HepG2 (cell line): ENCODE results near the gene ISG20. TPM values are rescaled to one million over a fixed set of nuclear protein-coding genes. Genes with fewer than 3 reads are reported as not detected.

Experiments used
- ATAC-seq: fragments of 200-7000 bp; cut with Tn5 transposase; 3 replicates; pipeline ENCODE4 v1.9.1; 2020; ENCODE audit warnings: mild to moderate bottlenecking, moderate library complexity
- BruUV-seq: library from RNA; stranded (reverse); fragments of 400-500 nt; replicated peaks from 2 replicates; lab custom pipeline; 2021; lab: Mats Ljungman, UMichigan
- CTCF ChIA-PET: fragments of 300-600 bp; formaldehyde crosslinking; extraction: SDS; loops from one replicate; lab custom pipeline; 2021; ENCODE audit warnings: low total read pairs, inconsistent platforms, low intra/inter-chr PET ratio; lab: Yijun Ruan, JAX
- POLR2A ChIA-PET: fragments of 350-600 bp; sonication (Branson Sonifier 250); formaldehyde crosslinking; loops from one replicate; lab custom pipeline; 2020; ENCODE audit warnings: antibody characterized with exemption, inconsistent platforms; lab: Yijun Ruan, JAX
- DNase-seq: peaks from one replicate; pipeline ENCODE4 v3.0.0-alpha.2; 2015; ENCODE audit warnings: low spot score
- FAIRE-seq: peaks from 3 replicates; lab custom pipeline; 2011; peaks lifted over from hg19 to GRCh38; lab: Jason Lieb, UNC
- H2AFZ ChIP-seq: one replicate; pipeline ENCODE4 v1.6.1; 2011; ENCODE audit warnings: low read length, inconsistent platforms
- H3K27ac ChIP-seq: fragments of 300-600 bp; 3 replicates; pipeline ENCODE4 v1.8.0; 2011; ENCODE audit warnings: mixed run types, mild to moderate bottlenecking, mixed read lengths, low read length, inconsistent platforms; ENCODE audit not compliant: insufficient read depth; ENCODE audit errors: extremely low read length
- H3K27me3 ChIP-seq, 2 experiments: fragments of 200-600 bp in 1 of 2; 2 replicates in 1 of 2; 3 replicates in 1 of 2; pipeline versions ENCODE4 v1.6.0 to v1.8.0; 2011; ENCODE audit warnings: low read length in 2 of 2, mild to moderate bottlenecking in 2 of 2, moderate library complexity in 2 of 2, inconsistent platforms in 1 of 2; ENCODE audit not compliant: insufficient read depth in 2 of 2, control insufficient read depth in 1 of 2
- H3K36me3 ChIP-seq, 2 experiments: fragments of 200-600 bp in 1 of 2; replicated peaks in 1 of 2; 2 replicates in 1 of 2; 3 replicates in 1 of 2; pipeline versions ENCODE4 v1.5.1 to v1.8.0; 2011; ENCODE audit warnings: low read length in 2 of 2, inconsistent platforms in 1 of 2; ENCODE audit not compliant: insufficient read depth in 2 of 2, control insufficient read depth in 1 of 2
- H3K4me1 ChIP-seq: 2 replicates; pipeline ENCODE4 v1.5.1; 2012; ENCODE audit warnings: low read length, inconsistent platforms; ENCODE audit not compliant: insufficient read depth
- H3K4me2 ChIP-seq: 2 replicates; pipeline ENCODE4 v1.6.0; 2011; ENCODE audit warnings: low read depth, low read length, inconsistent platforms
- H3K4me3 ChIP-seq, 3 experiments: fragments of 200-600 bp in 1 of 3; sonication (generic), shearing (Covaris generic) in 1 of 3; replicated peaks in 1 of 3; 2 replicates each; pipeline ENCODE4 v1.5.1; 2011 to 2016; ENCODE audit warnings: low read length in 3 of 3, inconsistent platforms in 2 of 3, low read depth in 2 of 3, mild to moderate bottlenecking in 2 of 3, control low read depth in 1 of 3, mixed read lengths in 1 of 3; ENCODE audit not compliant: insufficient read depth in 1 of 3
- H3K79me2 ChIP-seq: one replicate; pipeline ENCODE4 v1.6.1; 2011; ENCODE audit warnings: low read length, inconsistent platforms; ENCODE audit not compliant: insufficient read depth
- H3K9ac ChIP-seq: 2 replicates; pipeline ENCODE4 v1.6.0; 2011; ENCODE audit warnings: mild to moderate bottlenecking, low read depth, low read length, inconsistent platforms; ENCODE audit not compliant: insufficient read depth
- H3K9me3 ChIP-seq: 2 replicates; pipeline ENCODE4 v1.5.1; 2012; ENCODE audit warnings: mild to moderate bottlenecking, low read length
- H4K20me1 ChIP-seq: 2 replicates; pipeline ENCODE4 v1.6.0; 2011; ENCODE audit warnings: inconsistent platforms, mild to moderate bottlenecking, low read length, moderate library complexity; ENCODE audit not compliant: insufficient read depth
- ATM ChIP-seq: fragments of 450-650 bp; IDR thresholded peaks from 2 replicates; pipeline ENCODE4 v1.7.1; 2017; ENCODE audit warnings: mild to moderate bottlenecking, borderline replicate concordance
- HNRNPH1 ChIP-seq: fragments of 200-400 bp; formaldehyde crosslinking; optimal IDR thresholded peaks from 2 replicates; pipeline ENCODE3; 2017; ENCODE audit warnings: mild to moderate bottlenecking, low read depth, low read length
- HOMEZ ChIP-seq: IDR thresholded peaks from 2 replicates; pipeline ENCODE4 v1.6.1; 2016; ENCODE audit warnings: low read depth
- NCOR1 ChIP-seq: fragments of 200-600 bp; sonication (generic); IDR thresholded peaks from 2 replicates; pipeline ENCODE4 v1.7.0; 2017; ENCODE audit warnings: antibody characterized with exemption, low read length, borderline replicate concordance
- NKX3-1 ChIP-seq: sonication (generic); formaldehyde crosslinking; IDR thresholded peaks from 2 replicates; pipeline ENCODE4 v1.5.0; 2020; ENCODE audit warnings: missing genetic modification reagents
- PPARG ChIP-seq: conservative IDR thresholded peaks from 2 replicates; pipeline ENCODE4 v1.6.1; 2016; ENCODE audit warnings: missing biosample characterization, missing genetic modification reagents
- SRF ChIP-seq: IDR thresholded peaks from 2 replicates; pipeline ENCODE4 v1.6.1; 2011; ENCODE audit warnings: mild to moderate bottlenecking, low read depth, low read length, moderate library complexity
- STAT6 ChIP-seq: sonication (generic); formaldehyde crosslinking; IDR thresholded peaks from 2 replicates; pipeline ENCODE4 v1.4.0; 2020; ENCODE audit warnings: missing genetic modification reagents, mild to moderate bottlenecking, borderline replicate concordance
- ZFAT ChIP-seq: sonication (generic); formaldehyde crosslinking; conservative IDR thresholded peaks from 2 replicates; pipeline ENCODE4 v1.8.1; 2023; ENCODE audit warnings: missing genetic modification reagents, inconsistent platforms
- ZFP90 ChIP-seq: sonication (generic); formaldehyde crosslinking; IDR thresholded peaks from 2 replicates; pipeline ENCODE4 v1.8.0; 2022; ENCODE audit warnings: missing genetic modification reagents, mild to moderate bottlenecking, inconsistent platforms, borderline replicate concordance
- ZGPAT ChIP-seq: IDR thresholded peaks from 2 replicates; pipeline ENCODE4 v1.6.1; 2016; ENCODE audit warnings: mild to moderate bottlenecking
- WGBS: methylation state at CpG from one replicate; pipeline ENCODE4 v1.1.6; 2017; ENCODE audit warnings: low lambda C conversion rate; 5-methylcytosine and 5-hydroxymethylcytosine counted together
- in situ Hi-C: cut with HindIII; loops from 2 replicates; pipeline ENCODE4 v1.10.0; 2017; ENCODE audit warnings: low pct_unique_long_range_greater_than_20kb; ENCODE audit not compliant: extremely low pct_ligation_motif_present
- intact Hi-C: fragments of 100-400 bp; cut with micrococcal nuclease; formaldehyde crosslinking; loops from one replicate; pipeline ENCODE4 v1.10.0; 2022; ENCODE audit not compliant: unreplicated experiment
- polyA plus RNA-seq, 8 experiments: library from polyadenylated mRNA; depleted of rRNA in 3 of 8; stranded (reverse) in 7 of 8; unstranded in 1 of 8; fragments of >200 nt; fragmentation: Illumina TruSeq in 4 of 8; extraction: Trizol in 4 of 8; gene quantifications; 2 replicates each; pipeline versions ENCODE4 v1.2.1 to v1.2.3, GENCODE V29; 2011 to 2016; ENCODE audit warnings: low read depth in 4 of 8, missing spikeins in 1 of 8, mixed read lengths in 1 of 8; ENCODE audit not compliant: insufficient read depth in 1 of 8
- total RNA-seq, 5 experiments: library from RNA; depleted of rRNA; stranded (reverse); fragments of >200 nt; fragmentation: Illumina TruSeq; extraction: Trizol; gene quantifications; 2 replicates each; pipeline ENCODE4 v1.2.3, GENCODE V29; 2016; ENCODE audit warnings: low read depth in 1 of 5

The ISG20 gene
- total and polyA plus RNA-seq, 2 of the 13 experiments (the other 11 are each of a cell fraction or from before 2014, with no cell fraction given), result 6.3 to 31.5 TPM

- Histone ChIP-seq H3K27me3 (no peaks in the 10 kb centered on the region), H3K36me3 (no peaks in the 10 kb centered on the region), H3K4me3 (no peak overlapping the region), H3K9me3 (no peaks in the 10 kb centered on the region), H3K4me1 (peaks cover 7% of the 10 kb centered on the region; the same call in 1 of the 2 replicates), H4K20me1 (no peaks in the 10 kb centered on the region), H3K27ac (no peak overlapping the region), H3K4me2 (no peak overlapping the region), H3K9ac (no peak overlapping the region), H3K79me2 (no peaks in the 10 kb centered on the region), H2AFZ (no peak overlapping the region)
- no TSS peak for BruUV-seq
- no peak for FAIRE-seq
- POLR2A ChIA-PET, result no interaction called here
- intact Hi-C loops (no loop called here), in situ Hi-C loops (no loop called here)
- CTCF ChIA-PET, result no interaction called here
- DNase-seq, result no peak
- no peak for ATAC-seq
- WGBS, result 18% methylated on average over 4 of the region's 4 CpGs
- no peak for TF ChIP-seq PPARG
- no peak for TF ChIP-seq ZGPAT (CRISPR knock-in tag)
- no peak for TF ChIP-seq SRF
- no peak for TF ChIP-seq NKX3-1 (CRISPR knock-in tag)
- no peak for TF ChIP-seq HNRNPH1
- TF ChIP-seq NCOR1, result no peak
- no peak for TF ChIP-seq STAT6 (CRISPR knock-in tag)
- TF ChIP-seq ZFAT, result no peak
- no peak for TF ChIP-seq HOMEZ (CRISPR knock-in tag)
- no peak for TF ChIP-seq ZFP90 (CRISPR knock-in tag)
- no peak for TF ChIP-seq ATM
Measured at GRCh38 chr15:88674661-88675060, 35.8 kb downstream of the ISG20 start.
